ENCODE data around the gene FBLN2. TPM values are rescaled to one million over a fixed set of nuclear protein-coding genes. Genes with fewer than 3 reads are reported as not detected.

FBLN2 gene
- polyA plus RNA-seq, 1 donor (not counting 4 experiments of a cell fraction or from before 2014, with no cell fraction given) = 0.72 TPM

GRCh38 chr3:13547591-13548371 lies 1.1 kb upstream of the FBLN2 start:
- H2AFZ ChIP-seq (ENCODE audit: control insufficient read depth, low read length) = no peak overlapping the region
- H3K36me3 ChIP-seq (ENCODE audit: control insufficient read depth in 2 of 2, extremely low read depth in 1 of 2, insufficient read depth in 2 of 2, low read length in 2 of 2) = no peaks in the 10 kb centered on the region
- TF ChIP-seq EZH2 (IDR thresholded peaks at IDR 0.05; ENCODE audit: low read length) (no peak), CTCF (optimal IDR thresholded peaks at IDR 0.05 in 1 of 3, IDR thresholded peaks at IDR 0.05 in 1 of 3, conservative IDR thresholded peaks at IDR 0.05 in 1 of 3; ENCODE audit: extremely low read depth in 1 of 3, insufficient read depth in 2 of 3, low read length in 3 of 3) (no peak)
- no peak overlapping the region for H3K27ac ChIP-seq (ENCODE audit: control insufficient read depth, insufficient read depth, low read length)
- H4K20me1 ChIP-seq (ENCODE audit: control insufficient read depth, extremely low read depth, insufficient read depth, low read length) = no peaks in the 10 kb centered on the region
- peak overlapping the region; percentile 33 for H3K9ac ChIP-seq (ENCODE audit: control insufficient read depth, extremely low read depth, insufficient read depth, low read length)
- H3K79me2 ChIP-seq (ENCODE audit: control insufficient read depth, insufficient read depth, low read length) = no peaks in the 10 kb centered on the region
- peak overlapping the region; percentile 60 for H3K4me2 ChIP-seq (ENCODE audit: control insufficient read depth, extremely low read depth, insufficient read depth, low read depth, low read length)
- H3K4me1 ChIP-seq (ENCODE audit: control insufficient read depth, extremely low read depth, insufficient read depth, low read length) = peaks cover 28% of the 10 kb centered on the region
- DNase-seq (ENCODE audit: low read depth, low spot score) (peak; percentile 49), FAIRE-seq (peak; percentile 73)
- peaks cover 2% of the 10 kb centered on the region for H3K9me1 ChIP-seq (ENCODE audit: control insufficient read depth, extremely low read depth, insufficient read depth, low read length)
- no peaks in the 10 kb centered on the region for H3K9me3 ChIP-seq (ENCODE audit: control insufficient read depth, low read depth, low read length)
- dilution Hi-C loops (cut with MboI; ENCODE audit: extremely low pct_ligation_motif_present, low sequenced_read_pairs) = no loop called here
- H3K27me3 ChIP-seq (ENCODE audit: control insufficient read depth, extremely low read depth, insufficient read depth, low read length) = peaks cover 8% of the 10 kb centered on the region
- H3K4me3 ChIP-seq (ENCODE audit: control insufficient read depth in 2 of 3, extremely low read depth in 1 of 3, insufficient read depth in 2 of 3, low read depth in 1 of 3, low read length in 3 of 3) = no peak overlapping the region

GRCh38 chr3:13549623-13550422 lies 898 bp downstream of the FBLN2 start:
- peaks cover 2% of the 10 kb centered on the region for H3K9me1 ChIP-seq (ENCODE audit: control insufficient read depth, extremely low read depth, insufficient read depth, low read length)
- no peak overlapping the region for H3K4me3 ChIP-seq (ENCODE audit: control insufficient read depth in 2 of 3, extremely low read depth in 1 of 3, insufficient read depth in 2 of 3, low read depth in 1 of 3, low read length in 3 of 3)
- dilution Hi-C loops (cut with MboI; ENCODE audit: extremely low pct_ligation_motif_present, low sequenced_read_pairs) = no loop called here
- no peak overlapping the region for H3K9ac ChIP-seq (ENCODE audit: control insufficient read depth, extremely low read depth, insufficient read depth, low read length)
- H3K36me3 ChIP-seq (ENCODE audit: control insufficient read depth in 2 of 2, extremely low read depth in 1 of 2, insufficient read depth in 2 of 2, low read length in 2 of 2) = no peaks in the 10 kb centered on the region
- no peaks in the 10 kb centered on the region for H3K79me2 ChIP-seq (ENCODE audit: control insufficient read depth, insufficient read depth, low read length)
- TF ChIP-seq EZH2 (IDR thresholded peaks at IDR 0.05; ENCODE audit: low read length) (no peak), CTCF (optimal IDR thresholded peaks at IDR 0.05 in 1 of 3, IDR thresholded peaks at IDR 0.05 in 1 of 3, conservative IDR thresholded peaks at IDR 0.05 in 1 of 3; ENCODE audit: extremely low read depth in 1 of 3, insufficient read depth in 2 of 3, low read length in 3 of 3) (no peak)
- no peak overlapping the region for H3K27ac ChIP-seq (ENCODE audit: control insufficient read depth, insufficient read depth, low read length)
- no peak for DNase-seq (ENCODE audit: low read depth, low spot score)
- no peaks in the 10 kb centered on the region for H3K9me3 ChIP-seq (ENCODE audit: control insufficient read depth, low read depth, low read length)
- FAIRE-seq = no peak
- no peak overlapping the region for H3K4me2 ChIP-seq (ENCODE audit: control insufficient read depth, extremely low read depth, insufficient read depth, low read depth, low read length)
- no peak overlapping the region for H2AFZ ChIP-seq (ENCODE audit: control insufficient read depth, low read length)
- H3K4me1 ChIP-seq (ENCODE audit: control insufficient read depth, extremely low read depth, insufficient read depth, low read length) = peaks cover 18% of the 10 kb centered on the region
- H4K20me1 ChIP-seq (ENCODE audit: control insufficient read depth, extremely low read depth, insufficient read depth, low read length) = no peaks in the 10 kb centered on the region
- peaks cover 17% of the 10 kb centered on the region for H3K27me3 ChIP-seq (ENCODE audit: control insufficient read depth, extremely low read depth, insufficient read depth, low read length)

Measured in keratinocyte (primary cell).